ENCODE data around the gene RPGRIP1L. TPM values are rescaled to one million over a fixed set of nuclear protein-coding genes. Genes with fewer than 3 reads are reported as not detected.

The RPGRIP1L gene
- polyA plus RNA-seq, 1 donor (not counting 4 experiments of a cell fraction or from before 2014, with no cell fraction given): 11.6 TPM

DNA sequence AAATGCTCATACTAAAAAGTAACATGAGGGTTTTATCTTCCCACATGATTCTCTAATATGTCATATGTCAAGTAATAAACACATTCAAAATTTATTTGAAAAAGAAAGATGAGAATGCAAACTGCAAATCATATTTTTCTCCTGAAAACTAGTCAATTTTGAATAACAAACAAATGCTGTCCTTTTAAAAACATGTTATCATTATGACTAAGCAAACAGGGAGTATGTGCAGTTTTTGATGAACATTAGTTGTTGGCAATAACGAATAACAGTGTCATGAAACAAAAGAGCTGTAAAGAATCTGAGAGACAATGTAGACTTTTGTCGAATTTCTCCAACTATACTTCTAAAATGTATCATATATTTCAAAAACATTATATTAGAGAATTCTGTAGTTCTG, 34.8 kb downstream of the RPGRIP1L start:
- H3K27ac ChIP-seq (ENCODE audit: control insufficient read depth, insufficient read depth, low read length): no peak overlapping the region
- no peaks in the 10 kb centered on the region for H3K9me3 ChIP-seq (ENCODE audit: control insufficient read depth, low read depth, low read length)
- FAIRE-seq (no peak), DNase-seq (ENCODE audit: low read depth, low spot score) (no peak)
- H3K27me3 ChIP-seq (ENCODE audit: control insufficient read depth, extremely low read depth, insufficient read depth, low read length): no peaks in the 10 kb centered on the region
- no peak overlapping the region for H3K9ac ChIP-seq (ENCODE audit: control insufficient read depth, extremely low read depth, insufficient read depth, low read length)
- H4K20me1 ChIP-seq (ENCODE audit: control insufficient read depth, extremely low read depth, insufficient read depth, low read length): no peaks in the 10 kb centered on the region
- H3K4me3 ChIP-seq (ENCODE audit: control insufficient read depth in 2 of 3, extremely low read depth in 1 of 3, insufficient read depth in 2 of 3, low read depth in 1 of 3, low read length in 3 of 3): no peak overlapping the region
- no peaks in the 10 kb centered on the region for H3K36me3 ChIP-seq (ENCODE audit: control insufficient read depth in 2 of 2, extremely low read depth in 1 of 2, insufficient read depth in 2 of 2, low read length in 2 of 2)
- H2AFZ ChIP-seq (ENCODE audit: control insufficient read depth, low read length): no peak overlapping the region
- H3K79me2 ChIP-seq (ENCODE audit: control insufficient read depth, insufficient read depth, low read length): no peaks in the 10 kb centered on the region
- H3K9me1 ChIP-seq (ENCODE audit: control insufficient read depth, extremely low read depth, insufficient read depth, low read length): no peaks in the 10 kb centered on the region
- H3K4me1 ChIP-seq (ENCODE audit: control insufficient read depth, extremely low read depth, insufficient read depth, low read length): no peaks in the 10 kb centered on the region
- dilution Hi-C loops (cut with MboI; ENCODE audit: extremely low pct_ligation_motif_present, low sequenced_read_pairs): no loop called here
- TF ChIP-seq EZH2 (IDR thresholded peaks at IDR 0.05; ENCODE audit: low read length): no peak
- TF ChIP-seq, protein P1, sequence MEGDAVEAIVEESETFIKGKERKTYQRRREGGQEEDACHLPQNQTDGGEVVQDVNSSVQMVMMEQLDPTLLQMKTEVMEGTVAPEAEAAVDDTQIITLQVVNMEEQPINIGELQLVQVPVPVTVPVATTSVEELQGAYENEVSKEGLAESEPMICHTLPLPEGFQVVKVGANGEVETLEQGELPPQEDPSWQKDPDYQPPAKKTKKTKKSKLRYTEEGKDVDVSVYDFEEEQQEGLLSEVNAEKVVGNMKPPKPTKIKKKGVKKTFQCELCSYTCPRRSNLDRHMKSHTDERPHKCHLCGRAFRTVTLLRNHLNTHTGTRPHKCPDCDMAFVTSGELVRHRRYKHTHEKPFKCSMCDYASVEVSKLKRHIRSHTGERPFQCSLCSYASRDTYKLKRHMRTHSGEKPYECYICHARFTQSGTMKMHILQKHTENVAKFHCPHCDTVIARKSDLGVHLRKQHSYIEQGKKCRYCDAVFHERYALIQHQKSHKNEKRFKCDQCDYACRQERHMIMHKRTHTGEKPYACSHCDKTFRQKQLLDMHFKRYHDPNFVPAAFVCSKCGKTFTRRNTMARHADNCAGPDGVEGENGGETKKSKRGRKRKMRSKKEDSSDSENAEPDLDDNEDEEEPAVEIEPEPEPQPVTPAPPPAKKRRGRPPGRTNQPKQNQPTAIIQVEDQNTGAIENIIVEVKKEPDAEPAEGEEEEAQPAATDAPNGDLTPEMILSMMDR (optimal IDR thresholded peaks at IDR 0.05 in 1 of 3, IDR thresholded peaks at IDR 0.05 in 1 of 3, conservative IDR thresholded peaks at IDR 0.05 in 1 of 3; ENCODE audit: extremely low read depth in 1 of 3, insufficient read depth in 2 of 3, low read length in 3 of 3): no peak
- no peak overlapping the region for H3K4me2 ChIP-seq (ENCODE audit: control insufficient read depth, extremely low read depth, insufficient read depth, low read depth, low read length)

DNA sequence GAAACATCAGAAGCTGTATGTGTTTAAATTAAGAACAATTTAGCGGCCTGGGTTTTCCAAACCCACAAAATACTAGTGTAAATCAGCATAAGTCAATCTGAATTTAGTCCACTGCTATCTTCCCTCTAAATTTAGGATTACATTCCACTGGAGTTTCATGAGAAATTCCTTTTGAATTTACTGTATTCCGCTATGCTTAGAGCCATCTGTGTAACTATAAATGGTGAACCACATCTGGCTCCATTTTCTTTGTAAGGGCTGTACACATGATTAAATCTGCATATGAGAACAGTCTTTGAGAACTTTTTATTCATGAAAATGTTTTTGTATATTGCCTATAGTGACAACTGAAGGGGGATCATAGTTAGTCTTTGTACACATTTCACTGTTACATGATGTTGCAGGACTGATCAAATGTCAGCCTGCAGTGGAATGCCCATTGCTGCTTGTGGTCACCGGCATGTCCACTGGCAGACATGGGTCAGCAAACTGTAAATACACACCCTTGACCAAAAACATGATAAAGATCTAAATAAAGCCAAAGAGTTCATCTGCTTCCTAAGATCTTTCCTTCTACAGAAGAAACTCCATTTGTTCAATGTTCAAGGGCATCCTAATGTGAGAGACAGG, 36.8 kb downstream of the RPGRIP1L start:
- no peaks in the 10 kb centered on the region for H3K36me3 ChIP-seq (ENCODE audit: control insufficient read depth in 2 of 2, extremely low read depth in 1 of 2, insufficient read depth in 2 of 2, low read length in 2 of 2)
- DNase-seq (ENCODE audit: low read depth, low spot score): no peak
- H3K4me3 ChIP-seq (ENCODE audit: control insufficient read depth in 2 of 3, extremely low read depth in 1 of 3, insufficient read depth in 2 of 3, low read depth in 1 of 3, low read length in 3 of 3): no peak overlapping the region
- no peaks in the 10 kb centered on the region for H4K20me1 ChIP-seq (ENCODE audit: control insufficient read depth, extremely low read depth, insufficient read depth, low read length)
- no peaks in the 10 kb centered on the region for H3K79me2 ChIP-seq (ENCODE audit: control insufficient read depth, insufficient read depth, low read length)
- no peak overlapping the region for H3K27ac ChIP-seq (ENCODE audit: control insufficient read depth, insufficient read depth, low read length)
- no peak overlapping the region for H3K4me2 ChIP-seq (ENCODE audit: control insufficient read depth, extremely low read depth, insufficient read depth, low read depth, low read length)
- no peak overlapping the region for H3K9ac ChIP-seq (ENCODE audit: control insufficient read depth, extremely low read depth, insufficient read depth, low read length)
- H2AFZ ChIP-seq (ENCODE audit: control insufficient read depth, low read length): no peak overlapping the region
- dilution Hi-C loops (cut with MboI; ENCODE audit: extremely low pct_ligation_motif_present, low sequenced_read_pairs): no loop called here
- TF ChIP-seq, protein P1 (optimal IDR thresholded peaks at IDR 0.05 in 1 of 3, IDR thresholded peaks at IDR 0.05 in 1 of 3, conservative IDR thresholded peaks at IDR 0.05 in 1 of 3; ENCODE audit: extremely low read depth in 1 of 3, insufficient read depth in 2 of 3, low read length in 3 of 3): no peak
- no peak for TF ChIP-seq EZH2 (IDR thresholded peaks at IDR 0.05; ENCODE audit: low read length)
- H3K9me1 ChIP-seq (ENCODE audit: control insufficient read depth, extremely low read depth, insufficient read depth, low read length): no peaks in the 10 kb centered on the region
- no peaks in the 10 kb centered on the region for H3K27me3 ChIP-seq (ENCODE audit: control insufficient read depth, extremely low read depth, insufficient read depth, low read length)
- H3K9me3 ChIP-seq (ENCODE audit: control insufficient read depth, low read depth, low read length): no peaks in the 10 kb centered on the region
- H3K4me1 ChIP-seq (ENCODE audit: control insufficient read depth, extremely low read depth, insufficient read depth, low read length): no peaks in the 10 kb centered on the region
- no peak for FAIRE-seq

Measured in keratinocyte (primary cell).